ENCODE results near the gene PTPRN2.

PTPRN2 gene

GRCh38 chr7:157662110-157662791 lies 925.4 kb downstream of the PTPRN2 start:
- DNase-seq = no peak

DNA sequence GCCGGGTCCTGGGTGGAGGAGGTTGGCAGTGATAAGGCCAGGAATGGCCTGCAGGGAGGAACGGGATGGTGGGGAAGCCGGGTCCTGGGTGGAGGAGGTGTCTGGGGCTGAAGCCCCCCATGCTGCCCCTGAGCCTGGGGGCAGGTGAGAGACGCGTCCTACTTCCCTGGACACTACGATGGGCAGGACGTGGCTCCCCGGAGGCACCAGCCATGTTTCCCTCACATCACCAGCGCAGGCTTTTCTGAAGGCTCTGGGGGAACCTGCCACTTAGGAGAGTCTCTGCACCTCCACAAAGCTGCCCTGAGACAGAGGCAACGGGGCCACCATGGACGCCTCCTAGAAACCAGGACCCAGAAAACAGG lies 926.0 kb downstream of the PTPRN2 start:
- no peak for DNase-seq

GRCh38 chr7:157660971-157661610 lies 926.5 kb downstream of the PTPRN2 start:
- DNase-seq = no peak

DNA sequence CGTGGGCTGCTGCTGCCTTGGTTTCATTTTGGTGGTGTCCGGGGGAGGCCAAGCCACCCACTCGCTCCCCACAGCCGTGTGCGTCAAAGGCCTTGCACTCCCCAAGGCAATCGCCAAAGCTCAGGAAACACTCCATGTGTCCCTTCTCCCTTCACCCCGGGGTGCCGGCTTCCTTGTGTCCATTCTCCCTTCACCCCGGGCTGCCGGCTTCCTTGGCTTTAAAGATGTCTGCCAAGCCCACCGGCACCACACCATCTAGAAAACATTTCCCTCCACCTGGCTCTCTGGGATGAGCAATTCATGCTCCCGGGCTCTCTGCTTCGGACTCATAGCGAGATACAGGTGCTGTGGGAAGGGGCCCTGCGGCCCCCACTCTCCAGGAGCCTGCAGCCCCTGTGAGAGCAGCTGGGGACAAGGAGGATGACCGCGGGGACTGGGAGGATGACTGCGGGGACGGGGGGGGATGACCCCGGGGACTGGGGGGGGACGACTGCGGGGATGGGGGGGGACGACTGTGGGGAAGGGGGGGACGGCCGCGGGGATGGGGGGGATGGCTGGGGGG lies 928.7 kb downstream of the PTPRN2 start:
- no peak for DNase-seq

- no peak for DNase-seq
These were observed 929.6 kb downstream of the PTPRN2 start for GRCh38 chr7:157657741-157658740.

GRCh38 chr7:157656195-157656769 lies 931.3 kb downstream of the PTPRN2 start:
- DNase-seq = no peak

DNA sequence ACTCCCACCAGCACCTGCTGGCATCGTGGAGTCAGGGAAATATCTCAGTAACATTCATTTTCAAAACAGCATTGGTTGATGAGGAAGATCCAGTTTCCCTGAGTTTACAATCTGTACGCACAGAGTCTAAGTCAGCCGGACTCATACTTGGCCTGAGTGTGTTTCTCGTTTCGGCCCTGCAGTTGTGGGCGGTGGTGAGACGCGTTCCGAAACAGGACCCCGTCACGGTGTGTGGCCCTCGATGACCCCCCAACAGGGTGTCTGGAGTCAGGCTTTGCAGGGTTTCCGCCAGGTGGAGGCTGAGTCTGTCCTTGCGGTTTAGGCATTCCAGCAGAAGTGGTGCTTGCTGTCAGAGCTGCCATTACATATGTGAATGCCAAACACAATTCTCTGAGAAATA lies 933.3 kb downstream of the PTPRN2 start:
- DNase-seq = no peak

DNA sequence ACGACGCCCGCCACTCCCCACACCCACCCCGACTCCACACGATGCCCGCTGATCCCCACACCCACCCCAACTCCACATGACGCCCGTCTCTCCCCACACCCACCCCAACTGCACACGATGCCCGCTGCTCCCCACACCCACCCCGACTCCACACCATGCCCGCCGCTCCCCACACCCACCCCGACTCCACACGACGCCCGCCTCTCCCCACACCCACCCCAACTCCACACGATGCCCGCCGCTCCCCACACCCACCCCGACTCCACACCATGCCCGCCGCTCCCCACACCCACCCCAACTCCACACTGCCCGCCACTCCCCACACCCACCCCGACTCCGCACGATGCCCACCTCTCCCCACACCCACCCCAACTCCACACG lies 933.8 kb downstream of the PTPRN2 start:
- DNase-seq = no peak

DNA sequence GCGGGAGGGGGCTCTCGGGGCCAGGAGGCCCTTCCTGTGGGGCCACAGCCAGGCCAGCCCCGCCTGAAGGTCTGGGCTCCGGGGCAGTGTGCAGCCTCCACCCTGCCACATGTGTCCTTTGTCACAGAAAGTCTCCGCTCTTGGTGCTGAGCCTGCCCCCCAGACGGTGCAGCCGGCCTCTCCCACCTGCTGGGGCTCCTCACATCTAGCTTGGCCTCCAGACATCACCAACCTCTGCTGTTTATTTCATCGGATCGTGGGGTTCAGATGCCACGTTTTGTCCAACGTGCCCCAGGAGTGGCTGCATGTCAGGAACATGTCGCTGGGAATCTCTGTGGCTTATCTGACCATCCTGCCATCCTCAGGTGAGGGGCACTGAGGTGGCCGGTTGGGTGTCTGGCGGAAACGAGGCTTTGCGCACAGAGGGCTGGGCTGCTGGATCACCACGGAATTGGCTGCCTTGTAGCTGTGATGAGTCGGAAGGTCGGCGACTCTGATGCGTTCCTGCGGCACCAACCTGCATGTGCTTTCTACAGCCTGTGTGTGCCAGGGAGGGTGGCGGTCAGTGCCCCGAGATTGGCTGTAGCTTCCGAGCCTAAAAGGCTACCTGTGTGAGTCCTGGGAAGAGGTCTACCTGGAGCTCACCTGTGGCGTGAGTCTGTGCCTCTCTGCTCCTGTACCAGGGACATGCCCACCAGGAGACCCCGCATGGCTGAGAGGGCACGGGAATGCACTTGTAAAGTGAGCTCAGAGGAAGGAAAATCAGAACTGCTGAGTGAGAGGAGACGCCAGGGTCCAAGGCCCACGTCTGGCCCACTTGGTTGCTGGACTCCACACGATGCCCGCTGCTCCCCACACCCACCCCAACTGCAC lies 934.4 kb downstream of the PTPRN2 start:
- no peak for DNase-seq

- no peak for DNase-seq
These were observed 935.3 kb downstream of the PTPRN2 start for GRCh38 chr7:157652161-157652953.

DNA sequence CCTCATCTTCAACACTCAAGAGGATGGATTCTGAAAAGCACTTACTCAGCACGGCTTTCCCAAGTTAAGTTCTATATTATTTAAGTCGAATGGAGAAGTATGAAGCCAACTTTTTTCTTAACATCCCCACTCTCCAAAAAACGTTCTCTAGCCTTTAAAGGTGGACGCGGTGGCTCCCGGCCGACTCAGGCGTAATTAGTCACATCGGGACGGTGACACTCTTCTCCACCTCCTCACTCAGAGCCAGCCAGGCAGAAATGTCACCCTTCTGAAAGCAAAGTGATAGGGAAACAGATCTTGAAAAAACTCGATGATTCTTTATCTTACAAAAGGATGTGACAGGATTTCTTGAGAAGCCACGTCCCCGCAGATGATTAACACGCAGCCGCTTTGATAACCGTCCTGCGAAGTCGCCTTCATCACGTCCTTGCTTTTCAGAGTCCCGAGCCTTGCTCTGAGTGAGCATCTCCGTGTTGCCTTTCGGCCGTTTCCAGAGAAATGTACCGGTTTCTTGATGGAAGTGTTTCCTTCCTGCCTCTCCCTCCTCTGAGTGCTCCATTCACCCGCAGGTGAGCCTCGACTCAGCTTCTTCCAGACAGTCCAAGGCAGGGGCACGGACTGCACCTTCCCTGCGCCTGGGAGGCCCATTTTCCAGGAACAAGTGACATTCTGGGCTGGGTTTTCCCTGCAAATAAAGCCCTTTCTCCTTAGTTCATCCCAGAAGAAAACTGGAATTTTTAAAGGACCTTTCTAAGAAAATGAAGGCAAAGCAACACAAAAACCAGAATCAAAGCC lies 936.1 kb downstream of the PTPRN2 start:
- DNase-seq = no peak

GRCh38 chr7:157650801-157651200 lies 936.8 kb downstream of the PTPRN2 start:
- DNase-seq = no peak

GRCh38 chr7:157650131-157650631 lies 937.4 kb downstream of the PTPRN2 start:
- no peak for DNase-seq

DNA sequence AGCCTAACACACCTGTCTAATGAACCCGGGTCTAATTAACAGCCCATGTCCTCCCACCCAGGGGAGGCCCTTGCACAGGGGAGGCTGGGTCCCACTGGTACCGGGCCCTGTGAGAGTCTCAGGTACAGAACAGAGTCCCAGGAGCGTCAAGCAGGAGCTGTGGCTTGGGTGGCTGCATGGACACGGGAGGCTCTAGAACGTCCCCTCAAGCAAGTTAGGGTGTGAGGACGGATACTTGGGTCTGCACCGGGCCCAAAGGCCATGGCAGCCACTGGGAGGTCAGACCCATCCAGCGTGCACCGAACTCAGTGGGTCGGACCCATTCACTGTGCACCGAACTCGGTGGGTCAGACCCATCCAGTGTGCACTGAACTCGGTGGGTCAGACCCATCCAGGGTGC lies 941.1 kb downstream of the PTPRN2 start:
- DNase-seq = no peak

DNA sequence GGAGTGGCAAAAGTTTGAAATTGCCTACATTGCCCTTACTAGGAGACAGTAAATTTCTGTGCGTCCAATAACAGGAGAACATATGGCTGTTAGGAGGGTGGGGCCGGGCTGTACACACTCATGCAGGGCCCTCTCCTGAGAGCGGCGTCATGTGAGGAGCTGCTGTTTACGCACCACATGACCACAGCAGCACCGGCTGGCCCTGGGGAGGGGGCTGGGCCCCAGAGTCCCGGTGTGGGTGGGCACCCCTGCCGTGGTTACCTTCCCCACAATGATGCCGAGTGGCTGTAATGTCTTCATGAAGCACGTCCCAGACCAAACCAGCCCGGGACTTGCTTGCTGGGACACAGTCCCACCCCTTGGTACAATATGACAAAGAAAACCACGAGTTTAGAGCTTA lies 942.1 kb downstream of the PTPRN2 start:
- DNase-seq = no peak

GRCh38 chr7:157644946-157645345 lies 942.7 kb downstream of the PTPRN2 start:
- DNase-seq = no peak

DNA sequence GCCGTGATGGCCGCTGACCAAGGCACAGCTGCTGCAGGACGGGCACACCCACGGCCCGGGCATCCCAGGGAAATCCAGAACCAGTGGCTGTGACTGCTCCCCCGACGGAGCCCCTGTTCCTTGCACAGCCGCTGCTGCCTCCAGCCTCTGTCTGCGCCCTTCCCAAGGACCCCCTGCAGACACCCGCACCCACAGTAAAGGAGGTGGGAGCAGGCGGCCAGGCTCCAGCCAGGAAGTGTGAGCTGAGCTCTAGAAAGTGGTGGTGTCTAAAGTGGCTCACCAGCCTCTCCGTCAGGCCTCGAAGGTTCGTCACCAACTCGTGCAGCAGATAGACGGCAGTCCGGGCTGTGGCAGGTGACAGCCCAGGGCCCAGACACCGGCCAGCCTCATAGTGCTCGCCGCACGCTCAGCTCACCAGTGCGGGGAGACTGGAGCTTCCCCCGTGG lies 944.1 kb downstream of the PTPRN2 start:
- no peak for DNase-seq

DNA sequence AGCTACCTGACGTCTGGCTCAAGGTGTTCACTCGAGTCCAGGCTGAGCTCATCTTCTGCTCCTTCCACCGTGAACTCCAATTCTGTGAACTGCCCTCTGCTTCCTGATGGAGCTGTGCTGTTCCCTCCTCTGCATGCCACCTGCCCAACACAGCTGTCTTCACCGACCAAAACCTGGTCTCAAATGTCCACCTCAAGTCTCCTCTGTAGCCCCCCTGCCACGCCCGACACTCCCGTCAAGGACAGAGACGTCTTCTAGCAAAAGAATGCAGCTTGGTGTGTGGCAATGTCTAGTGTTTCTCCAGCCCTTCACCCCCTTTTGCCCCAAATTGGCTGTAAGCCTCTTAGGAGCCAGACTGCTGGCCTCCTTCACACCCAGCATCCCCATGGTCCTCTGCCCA lies 945.8 kb downstream of the PTPRN2 start:
- no peak for DNase-seq

DNA sequence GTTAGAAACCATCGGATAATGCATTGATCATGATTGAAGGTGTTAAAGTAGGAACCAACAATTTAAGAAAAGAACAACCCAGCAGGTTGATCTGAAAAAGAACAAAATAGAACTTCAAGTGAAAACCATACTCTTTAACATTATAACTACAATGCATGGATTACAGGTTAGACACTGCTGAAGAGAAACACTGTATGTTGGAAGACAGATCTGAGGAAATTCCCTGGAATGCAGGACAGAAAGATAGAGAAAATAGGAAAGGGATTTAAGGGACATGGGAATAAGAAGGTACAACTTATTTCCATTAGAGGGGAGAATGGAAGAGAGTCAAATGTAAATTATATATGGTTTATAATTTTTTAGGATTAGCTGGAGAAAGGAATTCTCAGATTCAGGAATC lies 947.5 kb downstream of the PTPRN2 start:
- DNase-seq = no peak

- DNase-seq = no peak
These were observed 949.1 kb downstream of the PTPRN2 start for GRCh38 chr7:157638563-157638962.
